ENCODE data around the gene CEP128.

Gene CEP128

GRCh38 chr14:80868260-80868659 lies 73.3 kb downstream of the CEP128 start:
- DNase-seq: no peak

DNA sequence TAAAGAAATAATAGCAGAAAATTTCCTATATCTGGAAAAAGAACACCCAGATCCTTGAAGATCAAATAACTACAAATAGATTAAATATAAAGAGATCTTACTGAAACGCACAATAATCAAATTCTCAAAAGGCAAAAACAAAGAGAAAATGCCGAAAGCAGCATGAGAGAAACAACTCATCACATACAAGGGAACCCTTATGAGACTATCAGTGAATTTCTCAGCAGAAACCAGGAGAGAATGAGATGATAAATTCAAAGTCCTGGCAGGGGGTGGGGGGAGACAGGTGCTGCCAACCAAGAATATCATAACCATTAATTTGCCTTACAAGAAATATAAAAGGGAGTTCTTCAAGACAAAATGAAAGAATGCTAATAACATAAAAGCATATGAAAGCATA lies 73.7 kb downstream of the CEP128 start:
- no peak for DNase-seq

- no peak for DNase-seq
Observed at GRCh38 chr14:80867091-80867490, 74.4 kb downstream of the CEP128 start.

DNA sequence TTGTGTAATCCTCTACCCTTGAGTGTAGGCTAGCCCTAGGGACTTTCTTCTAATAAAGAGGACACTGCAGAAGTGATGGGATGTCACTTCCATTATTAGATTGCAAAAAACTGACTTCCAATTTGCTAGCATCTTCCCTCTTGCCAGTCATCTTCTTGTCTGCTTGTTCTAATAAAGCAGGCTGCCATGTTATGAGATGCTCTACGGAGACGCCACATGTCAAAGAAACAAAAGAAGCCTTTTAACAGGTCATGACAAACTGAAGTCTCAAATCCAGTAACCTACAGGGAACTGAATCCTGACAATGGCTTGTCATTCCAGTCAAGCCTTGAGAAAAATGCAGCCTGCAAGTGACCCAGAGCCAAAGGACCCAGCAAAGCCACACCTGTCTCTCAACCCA lies 76.0 kb downstream of the CEP128 start:
- no peak for DNase-seq

GRCh38 chr14:80862983-80863382 lies 78.6 kb downstream of the CEP128 start:
- DNase-seq: no peak

- no peak for DNase-seq
Observed at GRCh38 chr14:80862541-80862940, 79.0 kb downstream of the CEP128 start.

GRCh38 chr14:80850197-80850814 lies 91.2 kb downstream of the CEP128 start:
- peak; percentile 32 for DNase-seq

GRCh38 chr14:80847070-80847469 lies 94.5 kb downstream of the CEP128 start:
- DNase-seq: no peak

GRCh38 chr14:80845856-80846255 lies 95.7 kb downstream of the CEP128 start:
- no peak for DNase-seq

DNA sequence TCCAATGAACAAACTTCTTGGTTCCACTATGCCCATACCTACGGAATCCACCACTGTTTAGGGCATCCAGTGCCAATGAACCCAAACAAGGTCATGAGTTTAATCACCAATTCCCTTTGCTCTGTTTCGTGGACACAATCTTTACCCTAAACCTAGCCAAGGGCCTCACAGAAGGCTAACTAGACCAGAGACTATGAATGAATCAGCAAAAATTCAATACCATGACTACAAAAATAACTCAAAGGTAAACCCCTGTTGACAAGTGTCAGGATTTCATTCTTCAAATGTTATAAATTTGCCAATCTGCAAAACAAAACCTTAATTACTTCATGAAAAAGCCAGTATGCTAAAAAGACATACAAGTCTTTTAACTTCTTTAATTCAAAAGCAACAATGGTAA lies 96.7 kb downstream of the CEP128 start:
- no peak for DNase-seq

GRCh38 chr14:80839743-80840142 lies 101.8 kb downstream of the CEP128 start:
- DNase-seq: no peak

- peak; percentile 23 for DNase-seq
Observed at GRCh38 chr14:80809663-80810062, 131.9 kb downstream of the CEP128 start.

DNA sequence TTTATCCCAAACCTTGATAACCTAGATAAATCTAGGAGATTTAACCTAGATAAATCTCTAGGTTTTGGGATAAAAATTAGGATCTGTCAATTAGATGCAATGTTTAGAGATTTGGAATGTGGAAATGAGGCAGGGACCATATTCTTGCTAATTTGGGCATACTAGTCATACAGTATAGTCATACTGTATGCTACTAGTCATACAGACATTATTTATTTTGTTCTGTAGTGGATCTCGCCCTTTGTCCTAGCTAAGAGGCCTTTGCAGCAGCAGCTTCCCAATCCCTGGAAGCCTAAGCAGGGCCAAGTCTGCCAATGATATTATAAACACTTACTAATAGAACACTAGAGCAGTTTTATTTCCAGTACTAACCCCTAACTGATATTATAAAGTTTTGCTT lies 136.4 kb downstream of the CEP128 start:
- no peak for DNase-seq

- peak; percentile 34 for DNase-seq
Observed at GRCh38 chr14:80798878-80799277, 142.7 kb downstream of the CEP128 start.

DNA sequence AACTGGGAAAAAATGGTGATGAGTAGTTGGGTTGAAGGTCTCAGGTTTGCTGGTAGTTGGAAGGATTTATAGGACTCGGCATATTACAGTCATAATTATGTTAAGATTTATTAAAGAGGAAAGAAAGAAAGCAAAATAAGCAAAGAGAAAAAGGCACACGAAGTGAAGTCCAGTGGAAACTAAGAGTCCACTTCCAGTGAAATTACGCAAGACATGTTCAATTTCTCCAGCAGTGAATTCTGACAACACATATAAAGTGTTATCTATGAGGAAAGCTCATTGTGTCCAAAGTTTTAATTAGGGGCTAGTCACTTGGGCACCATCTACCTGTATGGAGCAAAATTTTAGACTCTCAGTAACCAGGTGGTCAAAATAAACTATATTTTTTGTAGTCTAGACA lies 143.3 kb downstream of the CEP128 start:
- DNase-seq: no peak

- DNase-seq: no peak
Observed at GRCh38 chr14:80792771-80793170, 148.8 kb downstream of the CEP128 start.

DNA sequence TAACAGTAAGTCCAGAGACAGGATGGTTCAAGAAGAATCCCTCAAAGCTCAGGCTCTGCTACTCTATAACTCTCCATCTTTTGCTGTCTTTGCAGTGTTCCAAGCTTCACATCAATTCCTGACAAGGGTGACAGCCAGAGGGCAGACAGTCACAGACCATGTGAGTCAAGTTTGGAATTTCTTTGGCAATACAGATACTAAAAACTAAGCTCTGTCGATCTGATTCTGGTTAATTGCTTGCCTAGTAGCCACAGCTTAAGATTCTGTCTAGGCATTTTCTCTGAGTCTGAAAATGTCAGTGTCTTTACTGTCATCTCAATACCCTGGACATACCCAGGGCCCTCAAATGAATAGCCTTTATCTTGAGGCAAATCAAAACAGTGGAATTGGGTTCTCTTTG lies 153.7 kb downstream of the CEP128 start:
- no peak for DNase-seq

- DNase-seq: no peak
Observed at GRCh38 chr14:80784820-80785219, 156.7 kb downstream of the CEP128 start.

DNA sequence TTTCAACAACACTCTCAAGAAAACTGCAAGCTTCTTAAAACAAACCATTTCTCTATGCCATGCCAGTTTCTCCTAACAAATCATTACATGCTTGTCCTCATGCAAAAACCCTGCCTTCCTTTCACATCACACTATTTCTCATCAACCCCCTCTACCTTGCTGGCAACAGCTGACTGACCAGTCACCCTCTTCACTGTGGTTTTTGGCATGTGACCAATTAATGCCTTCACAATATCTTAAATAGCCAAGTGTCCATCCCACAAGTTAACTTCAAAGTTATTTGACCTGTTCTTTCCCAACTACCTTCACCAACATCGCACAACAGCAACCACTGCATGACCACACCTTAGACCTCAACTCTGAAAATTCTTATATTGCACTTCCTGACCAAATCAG lies 159.6 kb downstream of the CEP128 start:
- DNase-seq: no peak

GRCh38 chr14:80780500-80780899 lies 161.0 kb downstream of the CEP128 start:
- no peak for DNase-seq

DNA sequence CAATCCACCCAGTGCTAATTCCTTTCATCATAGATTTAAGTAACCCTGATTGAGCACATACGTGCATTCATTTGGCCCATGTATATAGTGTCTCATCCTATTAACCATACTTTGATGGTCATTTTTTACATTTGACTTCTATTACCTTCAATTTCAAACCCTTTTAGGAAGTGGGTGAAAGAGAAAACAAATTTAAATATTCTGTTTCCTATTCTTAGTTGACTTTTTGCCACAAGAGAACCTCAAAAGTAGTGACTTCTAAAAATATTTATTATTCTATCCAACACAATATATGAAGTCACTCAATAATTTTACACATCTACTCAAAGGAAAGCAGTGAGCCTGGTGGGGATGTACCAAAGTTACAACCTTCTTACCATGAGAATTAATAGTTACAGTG lies 164.9 kb downstream of the CEP128 start:
- no peak for DNase-seq

DNA sequence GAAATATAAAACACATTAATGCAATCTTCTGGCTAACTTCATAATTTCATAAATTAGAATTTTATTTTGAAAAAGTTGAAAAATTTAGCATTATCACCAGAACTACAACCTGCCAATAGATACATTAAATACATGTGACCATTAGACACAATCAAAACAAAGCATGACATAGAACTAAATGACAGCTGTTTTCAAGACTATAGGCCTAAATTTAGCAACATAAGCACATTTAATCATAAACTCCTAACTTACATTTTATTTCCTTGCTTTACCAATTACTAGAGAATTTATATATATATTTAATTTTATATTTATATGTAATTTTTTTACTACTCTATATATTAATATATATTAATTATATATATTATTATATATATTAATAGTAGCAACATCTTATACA lies 165.4 kb downstream of the CEP128 start:
- DNase-seq: no peak

GRCh38 chr14:80772504-80772903 lies 169.0 kb downstream of the CEP128 start:
- no peak for DNase-seq

DNA sequence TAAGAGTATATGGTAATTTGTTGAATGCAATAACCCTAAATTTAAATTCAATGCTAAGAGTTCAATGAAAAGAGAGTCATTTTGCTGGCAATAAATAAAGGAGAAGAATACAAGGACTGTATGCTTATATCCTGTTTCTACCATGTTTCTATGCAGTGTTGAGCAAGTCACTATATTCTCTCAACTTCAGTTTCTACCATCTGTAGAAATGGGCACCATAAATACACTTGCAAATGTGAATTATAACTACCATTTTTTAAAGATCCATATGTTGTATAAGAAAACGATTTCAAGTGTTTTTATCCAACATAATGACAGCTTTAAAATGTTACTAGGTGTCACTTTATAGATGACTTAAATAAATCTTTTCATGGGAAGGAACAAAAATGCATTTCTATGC lies 170.3 kb downstream of the CEP128 start:
- DNase-seq: no peak

DNA sequence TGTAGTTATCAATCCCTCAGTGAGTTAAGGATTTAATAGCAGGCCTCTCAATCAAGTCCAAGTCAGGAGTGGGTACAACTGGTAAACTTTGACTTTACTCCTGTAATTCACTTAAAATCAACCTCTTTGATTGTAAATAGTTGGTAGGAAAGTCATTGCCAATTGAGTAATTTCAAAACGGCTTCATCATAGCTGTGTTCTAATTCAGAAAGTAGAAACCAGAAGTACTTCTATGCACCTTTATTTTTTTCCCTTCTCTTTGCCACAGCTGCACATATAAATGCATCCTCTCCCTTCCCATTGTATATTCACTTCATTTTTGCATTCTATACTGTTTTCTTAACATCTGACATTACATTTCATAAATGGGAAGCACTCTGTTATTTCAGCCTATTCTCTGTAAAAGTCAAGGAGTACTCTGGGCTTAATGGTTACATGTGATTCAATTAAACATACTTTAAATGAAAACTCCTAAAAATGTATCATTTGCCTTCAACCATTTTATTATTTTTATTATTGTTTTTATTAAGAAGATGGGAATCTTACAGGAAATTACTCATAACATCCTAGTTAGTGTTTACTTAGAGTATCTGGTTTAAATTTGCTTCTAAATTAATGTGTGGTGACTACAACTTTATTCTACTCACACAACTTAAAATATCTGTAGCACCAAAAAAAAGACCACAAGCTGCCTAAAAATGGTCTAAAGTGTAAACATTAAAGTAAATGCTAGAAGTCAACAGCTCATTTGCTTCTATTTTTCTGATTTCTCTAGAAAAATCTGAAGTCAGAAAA lies 171.2 kb downstream of the CEP128 start:
- DNase-seq: peak; percentile 10

Measured in activated CD4-positive, alpha-beta T cell treated with anti-CD3 and anti-CD28 coated beads, Interleukin-2, amount 50 U/mL, for 16 hours (primary cell).